ENCODE measurements around the gene BCL7A.

- TF ChIP-seq CTCF (conservative IDR thresholded peaks at IDR 0.05) (no peak), EZH2 (IDR thresholded peaks at IDR 0.05; ENCODE audit: low read depth) (no peak)
Observed at GRCh38 chr12:122104844-122105243, 83.2 kb downstream of the BCL7A start.

Measured in PC-9 (cell line).